GM21825 (cell line): ENCODE measurements around the gene PIGO.

Experiments
- ATAC-seq: cut with Tn5 transposase; IDR thresholded peaks from one replicate; pipeline ENCODE4 v1.9.1; 2021; ENCODE audit warnings: mild to moderate bottlenecking, moderate library complexity; ENCODE audit not compliant: unreplicated experiment

Gene PIGO

GRCh38 chr9:35072461-35073278 is 23.7 kb downstream of the PIGO start, which contains the start of gene VCP:
VCP (minus strand) TSS chr9:35072625; CDS start chr9:35072353, 272 bp downstream.
- peak; percentile 81 for ATAC-seq

GRCh38 chr9:35071814-35072460 is 24.5 kb downstream of the PIGO start:
- ATAC-seq: peak; percentile 40

- no peak for ATAC-seq
Observed at GRCh38 chr9:35070823-35071813, 25.3 kb downstream of the PIGO start.

GRCh38 chr9:35069020-35069419 is 27.4 kb downstream of the PIGO start:
- ATAC-seq: no peak

- no peak for ATAC-seq
Observed at GRCh38 chr9:35067056-35067455, 29.3 kb downstream of the PIGO start.

GRCh38 chr9:35060548-35061207 is 35.7 kb downstream of the PIGO start:
- no peak for ATAC-seq

GRCh38 chr9:35059438-35059837 is 37.0 kb downstream of the PIGO start:
- no peak for ATAC-seq

- no peak for ATAC-seq
Observed at GRCh38 chr9:35057271-35057620, 39.1 kb downstream of the PIGO start.

- no peak for ATAC-seq
Observed at GRCh38 chr9:35056571-35057270, 39.7 kb downstream of the PIGO start.

- ATAC-seq: no peak
Observed at GRCh38 chr9:35054871-35055644, 41.3 kb downstream of the PIGO start.

- ATAC-seq: no peak
Observed at GRCh38 chr9:35054185-35054835, 42.1 kb downstream of the PIGO start.

- ATAC-seq: peak; percentile 73
Observed at GRCh38 chr9:35051069-35051967, 45.1 kb downstream of the PIGO start.

GRCh38 chr9:35048511-35048910 is 47.9 kb downstream of the PIGO start:
- no peak for ATAC-seq

- no peak for ATAC-seq
Observed at GRCh38 chr9:35044071-35044470, 52.3 kb downstream of the PIGO start.

- ATAC-seq: no peak
Observed at GRCh38 chr9:35042891-35043545, 53.4 kb downstream of the PIGO start.

- ATAC-seq: no peak
Observed at GRCh38 chr9:35042081-35042604, 54.2 kb downstream of the PIGO start.
